SJCRH30 (cell line): ENCODE data around the gene CPA4. TPM values are rescaled to one million over a fixed set of nuclear protein-coding genes. Genes with fewer than 3 reads are reported as not detected.

Source experiments
- DNase-seq, 2 experiments: peaks; one replicate each; pipeline ENCODE4 v3.0.0-alpha.2; 2015 to 2020
- H3K27ac ChIP-seq: fragments of 250-450 bp; sonication (Bioruptor Pico); 2 replicates; pipeline ENCODE4 v1.5.1; 2020; ENCODE audit warnings: mild to moderate bottlenecking, moderate library complexity
- H3K27me3 ChIP-seq: fragments of 250-450 bp; sonication (Bioruptor Pico); 2 replicates; pipeline ENCODE4 v1.5.1; 2020; ENCODE audit warnings: mild to moderate bottlenecking, moderate library complexity
- H3K36me3 ChIP-seq: fragments of 250-450 bp; sonication (Bioruptor Pico); 2 replicates; pipeline ENCODE4 v1.5.1; 2020; ENCODE audit warnings: mild to moderate bottlenecking, moderate library complexity
- H3K4me1 ChIP-seq: fragments of 250-450 bp; sonication (Bioruptor Pico); 2 replicates; pipeline ENCODE4 v1.5.1; 2020; ENCODE audit warnings: mild to moderate bottlenecking, moderate library complexity
- H3K4me3 ChIP-seq: fragments of 250-450 bp; sonication (Bioruptor Pico); 2 replicates; pipeline ENCODE4 v1.5.1; 2020; ENCODE audit warnings: mild to moderate bottlenecking, moderate library complexity
- H3K9me3 ChIP-seq: fragments of 250-450 bp; sonication (Bioruptor Pico); replicated peaks from 2 replicates; pipeline ENCODE4 v1.5.1; 2020; ENCODE audit warnings: mild to moderate bottlenecking, moderate library complexity
- total RNA-seq: library from RNA; depleted of rRNA; stranded (reverse); fragments of >200 nt; shearing (Covaris generic); gene quantifications from 2 replicates; pipeline ENCODE4 v1.2.3, GENCODE V29; 2014

The CPA4 gene
- total RNA-seq, 1 experiment from 2014 or later: 3.2 TPM

- H3K27me3 ChIP-seq: no peaks in the 10 kb centered on the region
- H3K27ac ChIP-seq: peak overlapping the region; percentile 91
- DNase-seq: peak; percentile 69 to 73
- H3K4me1 ChIP-seq: peaks cover 49% of the 10 kb centered on the region
- H3K36me3 ChIP-seq: no peaks in the 10 kb centered on the region
- H3K4me3 ChIP-seq: peak overlapping the region; percentile 38
- H3K9me3 ChIP-seq: no peaks in the 10 kb centered on the region
These were observed 59.5 kb downstream of the CPA4 start for GRCh38 chr7:130352194-130353074.

- DNase-seq: peak in 1 of 2 experiments; percentile 46
- Histone ChIP-seq H3K4me3 (no peak overlapping the region), H3K9me3 (no peaks in the 10 kb centered on the region), H3K4me1 (peaks cover 56% of the 10 kb centered on the region), H3K36me3 (no peaks in the 10 kb centered on the region), H3K27ac (peak overlapping the region; percentile 91), H3K27me3 (no peaks in the 10 kb centered on the region)
These were observed 60.2 kb downstream of the CPA4 start for GRCh38 chr7:130353196-130353595.

GRCh38 chr7:130356121-130356875 lies 63.3 kb downstream of the CPA4 start:
- H3K27ac ChIP-seq: peak overlapping the region; percentile 100
- peaks cover 59% of the 10 kb centered on the region for H3K4me1 ChIP-seq
- peak; percentile 98 to 99 for DNase-seq
- H3K9me3 ChIP-seq: peaks cover 15% of the 10 kb centered on the region; the same call in 1 of the 2 replicates
- H3K4me3 ChIP-seq: peak overlapping the region; percentile 13
- no peaks in the 10 kb centered on the region for H3K36me3 ChIP-seq
- no peaks in the 10 kb centered on the region for H3K27me3 ChIP-seq

GRCh38 chr7:130356876-130357611 lies 64.1 kb downstream of the CPA4 start:
- Histone ChIP-seq H3K4me1 (peaks cover 52% of the 10 kb centered on the region), H3K9me3 (peaks cover 15% of the 10 kb centered on the region; the same call in 1 of the 2 replicates), H3K4me3 (peak overlapping the region; percentile 0; the same call in 1 of the 2 replicates), H3K27ac (peak overlapping the region; percentile 100), H3K27me3 (no peaks in the 10 kb centered on the region), H3K36me3 (no peaks in the 10 kb centered on the region)
- peak; percentile 96 to 98 for DNase-seq

- Histone ChIP-seq H3K27ac (peak overlapping the region; percentile 100), H3K27me3 (no peaks in the 10 kb centered on the region), H3K9me3 (peaks cover 15% of the 10 kb centered on the region; the same call in 1 of the 2 replicates), H3K4me1 (peaks cover 47% of the 10 kb centered on the region), H3K4me3 (no peak overlapping the region), H3K36me3 (no peaks in the 10 kb centered on the region)
- DNase-seq: no peak
These were observed 65.5 kb downstream of the CPA4 start for GRCh38 chr7:130358471-130358870.

GRCh38 chr7:130359276-130359857 lies 66.4 kb downstream of the CPA4 start:
- Histone ChIP-seq H3K27ac (peak overlapping the region; percentile 100; the same call in 1 of the 2 replicates), H3K4me1 (peaks cover 56% of the 10 kb centered on the region), H3K36me3 (no peaks in the 10 kb centered on the region), H3K4me3 (no peak overlapping the region), H3K9me3 (peaks cover 15% of the 10 kb centered on the region; the same call in 1 of the 2 replicates), H3K27me3 (no peaks in the 10 kb centered on the region)
- no peak for DNase-seq

- Histone ChIP-seq H3K27ac (no peak overlapping the region), H3K4me1 (peaks cover 61% of the 10 kb centered on the region), H3K36me3 (no peaks in the 10 kb centered on the region), H3K9me3 (peaks cover 15% of the 10 kb centered on the region; the same call in 1 of the 2 replicates), H3K4me3 (no peak overlapping the region), H3K27me3 (no peaks in the 10 kb centered on the region)
- no peak for DNase-seq
These were observed 67.6 kb downstream of the CPA4 start for GRCh38 chr7:130360518-130360917.

GRCh38 chr7:130361681-130362080 lies 68.7 kb downstream of the CPA4 start:
- no peak overlapping the region for H3K27ac ChIP-seq
- H3K4me3 ChIP-seq: no peak overlapping the region
- H3K36me3 ChIP-seq: no peaks in the 10 kb centered on the region
- H3K4me1 ChIP-seq: peaks cover 62% of the 10 kb centered on the region
- no peak for DNase-seq
- no peaks in the 10 kb centered on the region for H3K27me3 ChIP-seq
- peaks cover 15% of the 10 kb centered on the region; the same call in 1 of the 2 replicates for H3K9me3 ChIP-seq

- no peak for DNase-seq
- no peak overlapping the region; the same call in 1 of the 2 replicates for H3K27ac ChIP-seq
- no peaks in the 10 kb centered on the region for H3K27me3 ChIP-seq
- H3K4me3 ChIP-seq: no peak overlapping the region
- H3K36me3 ChIP-seq: no peaks in the 10 kb centered on the region
- peaks cover 62% of the 10 kb centered on the region for H3K4me1 ChIP-seq
- peaks cover 15% of the 10 kb centered on the region; the same call in 1 of the 2 replicates for H3K9me3 ChIP-seq
These were observed 69.4 kb downstream of the CPA4 start for GRCh38 chr7:130362251-130362816.

- DNase-seq: peak; percentile 76 to 81
- H3K36me3 ChIP-seq: no peaks in the 10 kb centered on the region
These were observed 70.3 kb downstream of the CPA4 start for GRCh38 chr7:130363026-130363847.

GRCh38 chr7:130364451-130364850 lies 71.5 kb downstream of the CPA4 start:
- H3K27me3 ChIP-seq: no peaks in the 10 kb centered on the region
- H3K36me3 ChIP-seq: no peaks in the 10 kb centered on the region
- peak; percentile 89 to 95 for DNase-seq
- H3K27ac ChIP-seq: peak overlapping the region; percentile 100
- H3K4me1 ChIP-seq: peaks cover 54% of the 10 kb centered on the region
- H3K4me3 ChIP-seq: peak overlapping the region; percentile 7
- peaks cover 15% of the 10 kb centered on the region; the same call in 1 of the 2 replicates for H3K9me3 ChIP-seq

More at GRCh38 chr7:130363026-130363847, 70.3 kb downstream of the CPA4 start:
- Histone ChIP-seq H3K27ac (peak overlapping the region; percentile 100), H3K4me1 (peaks cover 60% of the 10 kb centered on the region), H3K27me3 (no peaks in the 10 kb centered on the region), H3K4me3 (no peak overlapping the region), H3K9me3 (peaks cover 15% of the 10 kb centered on the region; the same call in 1 of the 2 replicates)

GRCh38 chr7:130365088-130365487 lies 72.1 kb downstream of the CPA4 start:
- peak overlapping the region; percentile 100 for H3K27ac ChIP-seq
- peaks cover 9% of the 10 kb centered on the region; the same call in 1 of the 2 replicates for H3K9me3 ChIP-seq
- H3K27me3 ChIP-seq: no peaks in the 10 kb centered on the region
- no peaks in the 10 kb centered on the region for H3K36me3 ChIP-seq
- peaks cover 59% of the 10 kb centered on the region for H3K4me1 ChIP-seq
- peak; percentile 96 to 98 for DNase-seq
- H3K4me3 ChIP-seq: peak overlapping the region; percentile 7
